ENCODE measurements around the gene ATXN1. TPM values are rescaled to one million over a fixed set of nuclear protein-coding genes. Genes with fewer than 3 reads are reported as not detected.

Gene ATXN1
- total RNA-seq, 1 donor = 45.3 TPM

GRCh38 chr6:16755544-16755943 is 5.7 kb downstream of the ATXN1 start:
- TF ChIP-seq, protein P1, sequence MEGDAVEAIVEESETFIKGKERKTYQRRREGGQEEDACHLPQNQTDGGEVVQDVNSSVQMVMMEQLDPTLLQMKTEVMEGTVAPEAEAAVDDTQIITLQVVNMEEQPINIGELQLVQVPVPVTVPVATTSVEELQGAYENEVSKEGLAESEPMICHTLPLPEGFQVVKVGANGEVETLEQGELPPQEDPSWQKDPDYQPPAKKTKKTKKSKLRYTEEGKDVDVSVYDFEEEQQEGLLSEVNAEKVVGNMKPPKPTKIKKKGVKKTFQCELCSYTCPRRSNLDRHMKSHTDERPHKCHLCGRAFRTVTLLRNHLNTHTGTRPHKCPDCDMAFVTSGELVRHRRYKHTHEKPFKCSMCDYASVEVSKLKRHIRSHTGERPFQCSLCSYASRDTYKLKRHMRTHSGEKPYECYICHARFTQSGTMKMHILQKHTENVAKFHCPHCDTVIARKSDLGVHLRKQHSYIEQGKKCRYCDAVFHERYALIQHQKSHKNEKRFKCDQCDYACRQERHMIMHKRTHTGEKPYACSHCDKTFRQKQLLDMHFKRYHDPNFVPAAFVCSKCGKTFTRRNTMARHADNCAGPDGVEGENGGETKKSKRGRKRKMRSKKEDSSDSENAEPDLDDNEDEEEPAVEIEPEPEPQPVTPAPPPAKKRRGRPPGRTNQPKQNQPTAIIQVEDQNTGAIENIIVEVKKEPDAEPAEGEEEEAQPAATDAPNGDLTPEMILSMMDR (IDR thresholded peaks at IDR 0.05; ENCODE audit: insufficient read depth, low read depth, low read length) = no peak
- no peak overlapping the region for H3K4me3 ChIP-seq (ENCODE audit: low read depth, low read length)

GRCh38 chr6:16754876-16755275 is 6.4 kb downstream of the ATXN1 start:
- peak; percentile 59 for DNase-seq (ENCODE audit: low read depth)
- H3K4me3 ChIP-seq (ENCODE audit: low read depth, low read length) = no peak overlapping the region
- TF ChIP-seq, protein P1 (IDR thresholded peaks at IDR 0.05; ENCODE audit: insufficient read depth, low read depth, low read length) = no peak

More at GRCh38 chr6:16755544-16755943, 5.7 kb downstream of the ATXN1 start:
- DNase-seq (ENCODE audit: low read depth) = no peak

DNA sequence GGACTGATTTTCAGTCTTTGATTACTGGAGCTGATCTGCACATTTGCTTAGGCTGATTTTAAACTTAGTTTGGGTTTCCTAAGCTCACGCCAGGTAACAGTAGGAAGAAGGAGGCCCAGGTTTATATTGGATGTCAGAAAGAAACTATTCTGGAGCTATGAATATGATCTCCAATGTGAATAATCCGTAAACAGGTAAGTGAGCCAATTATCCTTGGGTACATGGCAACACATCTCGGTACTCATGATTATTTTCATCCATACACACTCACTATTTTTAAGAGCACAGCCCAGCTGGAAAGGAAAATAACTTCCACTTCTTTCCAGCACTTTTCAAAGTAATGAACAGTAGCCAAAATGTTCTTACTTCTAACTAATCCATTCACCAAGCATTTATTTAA is 7.0 kb downstream of the ATXN1 start:
- DNase-seq (ENCODE audit: low read depth) = no peak
- TF ChIP-seq, protein P1 (IDR thresholded peaks at IDR 0.05; ENCODE audit: insufficient read depth, low read depth, low read length) = no peak
- no peak overlapping the region for H3K4me3 ChIP-seq (ENCODE audit: low read depth, low read length)

- DNase-seq (ENCODE audit: low read depth) = no peak
- TF ChIP-seq, protein P1 (IDR thresholded peaks at IDR 0.05; ENCODE audit: insufficient read depth, low read depth, low read length) = no peak
- no peak overlapping the region for H3K4me3 ChIP-seq (ENCODE audit: low read depth, low read length)
These were observed 7.9 kb downstream of the ATXN1 start for GRCh38 chr6:16753341-16753740.

DNA sequence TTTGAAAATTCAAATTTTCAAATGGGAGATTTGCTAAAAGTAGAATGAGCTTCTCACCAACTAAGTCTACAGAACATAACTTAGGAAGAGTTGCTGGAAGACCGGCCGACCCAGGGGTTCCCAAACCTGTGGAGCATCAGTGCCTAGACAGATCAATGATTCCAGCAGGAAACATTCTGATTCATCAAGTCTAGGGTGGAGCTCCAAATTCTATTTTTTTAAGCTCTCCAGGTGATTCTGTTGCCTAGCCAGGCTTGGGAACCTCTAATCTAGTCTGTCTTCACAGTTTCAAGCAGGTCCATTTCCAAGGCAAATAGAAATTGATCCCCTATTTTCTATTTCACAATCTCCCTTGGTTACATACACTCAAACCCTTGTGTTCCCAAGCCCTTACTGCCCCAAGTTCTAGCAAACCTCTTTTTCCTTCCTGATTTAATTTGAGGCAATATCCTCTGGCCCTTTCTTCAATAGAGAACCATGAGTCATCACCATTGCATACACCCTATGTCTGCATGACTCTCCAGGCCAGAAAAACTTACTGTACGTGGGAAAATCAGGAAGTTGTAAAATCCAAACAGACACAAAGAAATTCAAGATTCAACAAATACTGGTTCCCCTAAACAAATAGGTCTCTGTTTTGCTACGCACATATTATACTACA is 8.9 kb downstream of the ATXN1 start:
- peak; percentile 94 for DNase-seq (ENCODE audit: low read depth)
- H3K4me3 ChIP-seq (ENCODE audit: low read depth, low read length) = no peak overlapping the region
- TF ChIP-seq, protein P1 (IDR thresholded peaks at IDR 0.05; ENCODE audit: insufficient read depth, low read depth, low read length) = no peak

- TF ChIP-seq, protein P1 (IDR thresholded peaks at IDR 0.05; ENCODE audit: insufficient read depth, low read depth, low read length) = no peak
- DNase-seq (ENCODE audit: low read depth) = no peak
- no peak overlapping the region for H3K4me3 ChIP-seq (ENCODE audit: low read depth, low read length)
These were observed 9.9 kb downstream of the ATXN1 start for GRCh38 chr6:16751251-16751946.
